Measurements from ENCODE around the gene CDC5L. TPM values are rescaled to one million over a fixed set of nuclear protein-coding genes. Genes with fewer than 3 reads are reported as not detected.

CDC5L gene
- total and polyA plus RNA-seq, 2 experiments from 2014 or later = 27.0 to 32.5 TPM

DNA sequence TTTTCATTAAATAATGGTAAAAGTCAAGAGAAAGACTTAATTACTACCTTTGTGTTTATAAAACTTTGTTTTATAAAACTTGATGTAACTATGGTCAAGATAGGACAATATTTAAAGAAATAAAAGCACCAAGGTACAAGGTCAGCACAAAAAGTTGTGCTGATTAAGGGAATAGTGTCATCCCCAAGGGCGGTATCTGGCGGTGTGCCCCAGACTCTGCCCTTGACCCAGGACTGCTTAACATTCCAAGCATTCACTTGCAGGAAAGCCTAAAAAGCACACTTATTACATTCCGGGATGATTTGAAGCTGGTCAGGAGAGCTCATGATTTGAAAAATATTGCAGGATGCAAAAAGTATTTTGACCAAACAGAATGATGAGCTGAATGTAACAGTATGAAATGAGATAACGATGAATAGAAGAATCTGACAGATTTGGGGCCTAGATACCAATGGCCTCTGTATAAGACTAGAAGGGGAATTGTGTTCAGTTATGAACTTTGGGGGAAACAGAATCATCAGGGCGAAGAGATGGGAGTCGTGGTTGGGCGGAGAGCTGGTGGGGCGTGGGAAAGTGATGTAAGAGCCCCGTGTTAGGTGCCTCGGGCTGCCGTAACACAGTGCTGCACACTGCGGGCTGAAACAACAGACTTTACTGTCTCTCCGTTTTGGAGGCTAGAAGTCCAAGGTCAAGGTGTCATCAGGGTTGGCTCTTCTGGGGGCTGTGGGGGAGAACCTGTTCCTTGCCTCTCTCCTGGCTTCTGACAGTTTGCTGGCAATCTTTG is 77.2 kb downstream of the CDC5L start:
- Mint-ChIP-seq H3K4me1 (peaks cover 9% of the 10 kb centered on the region), H3K9me3 (no peaks in the 10 kb centered on the region), H3K27ac (no peak overlapping the region), H3K36me3 (ENCODE audit: low read depth) (no peaks in the 10 kb centered on the region; the same call in 2 of the 3 replicates), H3K27me3 (ENCODE audit: insufficient read depth, low read depth, poor library complexity) (peaks cover 1% of the 10 kb centered on the region), H3K4me3 (no peak overlapping the region)
- Histone ChIP-seq H3K9me2 (ENCODE audit: insufficient read depth) (no peaks in the 10 kb centered on the region), H3K27me3 (ENCODE audit: insufficient read depth) (no peaks in the 10 kb centered on the region), H3K27ac (ENCODE audit: low read depth) (no peak overlapping the region), H3K4me2 (no peak overlapping the region), H3K4me3 (no peak overlapping the region), H4K20me1 (replicated peaks; ENCODE audit: insufficient read depth) (no peaks in the 10 kb centered on the region), H2AFZ (no peak overlapping the region), H3K79me2 (replicated peaks; ENCODE audit: insufficient read depth) (no peaks in the 10 kb centered on the region), H3F3A (replicated peaks; ENCODE audit: low read depth) (no peaks in the 10 kb centered on the region), H3K36me3 (ENCODE audit: insufficient read depth) (no peaks in the 10 kb centered on the region), H3K4me1 (ENCODE audit: insufficient read depth) (no peaks in the 10 kb centered on the region)
- TF ChIP-seq ZNF462 (CRISPR knock-in tag; IDR thresholded peaks at IDR 0.05) (no peak), EZH2 (IDR thresholded peaks at IDR 0.05; ENCODE audit: low read depth, unreplicated experiment) (no peak), JUNB (IDR thresholded peaks at IDR 0.05; ENCODE audit: unreplicated experiment) (no peak), NANOG (IDR thresholded peaks at IDR 0.05; ENCODE audit: borderline replicate concordance) (no peak), ZNF331 (CRISPR knock-in tag; IDR thresholded peaks at IDR 0.05; ENCODE audit: low read depth) (no peak), CTCF (conservative IDR thresholded peaks at IDR 0.05; ENCODE audit: low read depth in 2 of 2) (no peak), ZNF114 (CRISPR knock-in tag; IDR thresholded peaks at IDR 0.05) (no peak), REST (IDR thresholded peaks at IDR 0.05; ENCODE audit: unreplicated experiment) (no peak), ETS1 (IDR thresholded peaks at IDR 0.05) (no peak), CREB1 (CRISPR knock-in tag; IDR thresholded peaks at IDR 0.05; ENCODE audit: low read depth) (no peak), STAT1 (IDR thresholded peaks at IDR 0.05; ENCODE audit: unreplicated experiment) (no peak), EZH2phosphoT487 (IDR thresholded peaks at IDR 0.05; ENCODE audit: unreplicated experiment) (no peak), POLR2AphosphoS5 (IDR thresholded peaks at IDR 0.05; ENCODE audit: low read depth) (no peak)
- peak; percentile 29; the same call in 2 of the 3 replicates for ATAC-seq
- DNase-seq (ENCODE audit: low spot score) = peak; percentile 12

Measured in GM23338 (cell line).